DMS79 treated with DMSO at 0.1 percent for 48 hours (cell line): ENCODE results near the gene GPC3.
A peak's percentile ranks its signal among the peaks of the same experiment; 100 is the strongest.

Experiments
- DNase-seq: peaks from one replicate; lab custom pipeline; 2025; lab: John Stamatoyannopoulos, UW

The GPC3 gene

DNA sequence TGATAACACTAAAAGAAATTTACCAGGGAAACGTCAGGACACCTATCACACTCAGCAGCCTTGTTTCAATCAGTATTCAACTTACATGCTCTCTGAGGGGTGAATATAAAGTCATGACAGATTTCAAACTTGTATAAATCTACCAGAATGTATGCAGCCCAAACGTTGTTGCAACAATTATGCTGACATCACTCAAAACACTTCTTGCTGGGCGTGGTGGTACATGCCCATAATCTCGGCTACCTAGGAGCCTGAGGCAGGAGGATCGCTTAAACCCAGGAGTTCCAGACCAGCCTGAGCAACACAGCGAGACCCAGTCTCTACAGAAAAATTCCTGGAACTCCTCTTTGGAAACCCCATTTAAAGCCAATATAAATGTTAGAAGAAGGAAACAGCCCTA, 303.5 kb downstream of the GPC3 start:
- DNase-seq = no peak

DNA sequence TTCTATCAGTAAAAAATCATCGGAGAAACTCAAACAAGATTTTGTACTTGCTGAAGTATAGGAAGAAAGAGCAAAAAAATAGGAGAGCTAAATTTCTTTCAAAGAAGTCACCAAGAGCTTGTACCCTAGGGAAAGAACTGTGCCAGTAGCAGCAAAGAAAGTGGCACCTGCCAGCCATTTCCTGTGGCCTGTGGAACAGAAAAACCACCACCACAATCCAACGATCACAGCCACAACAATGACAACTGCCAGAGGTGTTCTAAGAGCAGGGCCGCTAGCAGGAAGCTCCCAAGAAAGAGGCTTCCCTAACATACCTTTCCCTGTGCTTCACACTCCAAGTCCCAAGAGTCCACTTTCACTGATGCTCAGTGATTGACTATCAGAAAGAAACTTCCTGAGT, 304.0 kb downstream of the GPC3 start:
- DNase-seq = no peak

DNA sequence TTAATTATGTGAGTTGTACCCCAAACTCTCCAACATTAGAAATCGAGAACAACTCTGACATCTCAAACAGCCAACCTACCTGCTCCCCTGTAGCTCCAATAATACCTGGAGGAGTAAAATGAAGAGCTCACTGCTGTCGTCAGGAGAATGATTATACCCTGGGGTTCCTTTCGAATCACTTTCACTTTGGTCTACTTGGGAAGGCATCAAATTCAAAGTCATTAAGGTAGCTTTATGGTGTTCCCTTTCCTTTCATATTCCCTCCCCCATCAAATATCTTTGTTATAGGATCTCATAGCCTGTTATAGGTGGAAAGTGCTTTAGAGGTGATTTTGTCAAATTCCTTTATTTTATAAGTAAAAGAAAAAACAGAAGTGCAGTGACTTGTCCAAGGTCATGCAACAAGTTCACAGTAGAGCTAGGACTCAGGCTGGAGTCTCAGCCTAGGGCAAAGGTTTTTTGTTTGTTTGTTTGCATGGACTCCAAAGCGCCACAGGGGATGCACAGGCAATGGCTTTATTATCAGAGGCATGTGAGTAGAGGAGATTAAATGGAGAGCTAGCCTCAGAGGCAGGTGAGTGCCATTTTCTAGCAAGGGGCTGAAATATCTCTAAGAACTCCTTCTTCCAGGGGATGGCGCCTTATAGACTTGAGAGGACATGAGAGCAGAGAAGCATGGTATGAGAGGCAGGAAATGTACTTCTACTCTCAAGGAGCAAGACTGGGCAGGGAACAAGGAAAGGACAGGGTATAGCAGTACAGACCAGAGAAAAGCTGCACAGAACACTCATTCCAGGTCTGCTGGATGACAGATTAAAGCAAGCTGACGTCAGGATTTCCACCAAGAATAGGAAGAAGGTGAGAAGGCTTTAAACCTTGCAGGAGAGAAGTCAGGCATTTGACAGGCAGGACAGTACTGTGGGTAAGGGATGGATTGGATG, 308.0 kb downstream of the GPC3 start:
- DNase-seq = no peak

DNA sequence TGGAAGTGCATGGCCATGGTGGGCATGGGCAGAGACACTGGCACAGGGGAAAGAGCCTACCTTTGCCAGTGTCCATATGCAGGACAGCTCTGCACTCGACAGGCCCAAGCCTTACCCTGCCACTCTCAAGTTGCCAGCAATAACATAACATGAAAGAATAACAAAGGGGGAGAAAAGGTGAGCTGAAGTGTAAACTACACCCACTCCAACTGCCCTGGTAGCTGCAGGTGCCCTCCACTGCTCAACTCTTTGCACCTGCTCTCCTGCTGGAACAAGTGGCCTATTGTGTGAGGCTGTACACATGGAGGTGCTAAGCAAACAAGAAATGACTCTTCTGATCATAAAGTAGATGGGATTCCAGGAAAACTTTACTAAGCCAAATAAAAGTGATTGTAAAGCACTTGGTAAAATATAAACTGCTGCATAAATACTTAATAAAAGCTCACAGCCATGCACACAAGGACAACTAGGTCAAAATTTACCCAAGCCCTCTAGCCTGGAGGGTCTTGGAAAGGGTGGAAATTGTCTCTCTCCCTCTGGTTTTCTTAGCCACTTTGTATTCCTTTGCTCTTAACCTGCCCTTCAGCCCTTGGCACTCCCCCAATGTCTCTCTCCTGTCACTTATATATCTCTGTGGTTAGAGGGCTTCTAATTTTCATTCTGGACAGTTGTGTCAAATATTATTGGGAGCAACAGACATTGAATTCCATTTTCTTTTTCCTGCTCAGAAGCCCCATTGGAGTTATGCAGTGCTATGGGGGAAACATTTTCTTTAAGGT, 308.9 kb downstream of the GPC3 start:
- DNase-seq = no peak

DNA sequence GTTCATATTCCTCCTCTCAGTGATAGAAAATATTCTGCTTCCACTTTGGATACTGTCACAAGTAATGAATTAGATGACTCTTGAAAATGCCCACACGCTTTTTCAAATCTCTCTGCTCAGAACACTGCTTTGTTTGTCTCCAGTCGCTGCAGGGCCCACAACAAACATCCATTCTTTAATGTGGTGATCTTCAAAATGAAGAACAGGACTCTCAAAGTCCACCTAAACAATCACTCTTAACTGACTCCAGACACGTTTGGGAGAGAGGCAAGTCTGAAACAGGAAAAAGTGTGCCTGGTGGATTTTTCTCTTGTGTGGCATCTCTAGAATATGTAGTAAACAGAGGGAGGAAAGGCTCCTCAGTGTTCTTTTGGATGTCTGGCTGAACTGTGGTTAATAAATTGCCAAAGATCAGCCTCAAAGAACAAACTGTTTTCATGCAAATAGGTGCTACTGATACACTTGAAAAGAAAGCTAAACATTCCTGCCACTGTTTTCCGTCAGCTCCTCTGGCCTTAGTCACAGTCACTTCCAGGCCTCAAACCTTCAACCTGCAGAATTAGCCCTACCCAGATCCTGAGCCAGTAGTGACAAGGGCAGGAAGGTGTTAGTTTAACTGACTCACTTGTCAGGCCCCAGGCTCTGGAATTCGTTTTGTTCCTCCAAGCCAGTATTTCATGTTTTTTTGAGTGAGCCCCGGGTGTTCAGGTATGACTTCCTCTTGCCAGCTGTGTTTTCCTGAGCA, 310.5 kb downstream of the GPC3 start:
- DNase-seq = no peak

- DNase-seq = peak; percentile 0
These were observed 315.0 kb downstream of the GPC3 start for GRCh38 chrX:133670383-133670782.

DNA sequence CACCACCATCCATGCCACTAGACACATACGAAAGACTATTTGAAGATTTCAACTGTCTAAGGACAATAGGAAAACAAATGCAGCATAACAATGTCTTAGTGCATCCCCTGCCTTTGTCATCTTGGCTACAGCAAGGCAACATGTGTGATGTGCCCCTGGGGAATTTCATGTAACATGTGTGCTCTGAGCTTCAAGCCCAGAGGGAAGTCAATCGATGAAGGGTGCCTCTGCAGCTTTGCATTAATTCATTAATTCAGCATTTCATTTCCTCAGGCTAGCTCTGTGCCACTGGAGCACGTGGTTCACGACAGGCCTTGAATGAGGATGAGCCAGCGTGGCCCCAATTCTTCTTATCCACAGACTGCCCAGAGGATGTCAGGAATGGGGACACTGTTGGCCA, 316.2 kb downstream of the GPC3 start:
- DNase-seq = no peak

GRCh38 chrX:133668225-133668931, 317.0 kb downstream of the GPC3 start:
- DNase-seq = no peak

DNA sequence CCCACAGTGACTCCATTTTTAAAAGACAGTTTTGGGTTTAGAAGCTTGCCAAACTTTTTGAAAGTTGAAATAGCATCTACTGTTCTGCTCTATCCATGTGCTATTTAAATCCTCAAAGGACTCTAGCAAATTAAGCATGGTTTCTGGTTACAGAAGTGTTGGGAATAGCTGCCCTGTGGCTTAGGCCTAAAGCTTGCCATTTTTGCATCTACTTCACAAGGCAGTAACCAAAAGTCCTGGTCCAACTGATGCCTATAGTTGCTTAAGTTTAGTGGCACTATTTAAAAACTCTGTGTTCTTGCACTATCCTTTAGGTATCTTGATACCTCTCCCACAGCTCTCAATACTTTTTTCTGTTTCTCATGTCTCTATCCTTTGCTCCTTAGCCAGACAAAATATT, 319.1 kb downstream of the GPC3 start:
- no peak for DNase-seq

DNA sequence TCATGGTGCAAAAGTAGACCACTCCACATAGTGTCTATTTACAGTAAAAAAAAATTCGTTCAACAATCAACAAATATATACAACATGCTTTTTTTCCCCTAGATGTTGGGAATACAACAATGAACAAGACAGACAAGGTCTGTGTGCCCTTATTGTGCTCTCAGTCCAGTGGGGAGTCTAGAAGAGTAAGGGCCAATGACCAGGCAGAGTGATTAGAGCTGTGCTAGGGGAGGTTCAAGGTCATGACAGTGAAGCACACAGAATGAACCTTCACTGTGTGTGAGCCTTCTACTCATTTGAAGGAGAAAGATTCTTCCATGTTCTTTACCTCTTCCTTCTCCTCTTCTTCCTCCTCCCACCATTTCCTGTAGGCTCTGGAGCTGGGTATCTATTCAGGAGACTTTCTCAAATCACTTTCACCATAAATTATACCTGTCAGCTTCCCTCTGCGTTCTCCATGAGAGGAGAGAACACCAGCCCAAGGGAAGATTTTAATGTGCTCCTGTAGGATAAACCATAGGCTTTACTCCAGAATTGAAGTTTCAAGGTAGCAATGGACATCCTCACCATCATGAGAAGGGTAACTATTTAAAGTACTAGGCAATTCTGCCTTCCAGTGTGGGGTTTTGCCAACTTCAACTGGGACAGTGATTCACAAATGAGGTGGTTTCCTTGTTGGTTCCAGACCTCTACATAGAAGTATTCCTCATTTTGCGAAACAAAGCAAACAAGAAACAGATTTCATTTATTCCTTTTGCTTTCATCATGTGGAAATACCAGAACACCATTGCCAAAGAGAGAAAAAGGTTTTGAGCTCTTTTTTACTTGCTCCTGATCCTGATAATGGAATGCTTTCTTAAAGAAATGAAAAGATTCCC, 323.2 kb downstream of the GPC3 start:
- no peak for DNase-seq

GRCh38 chrX:133660281-133660680, 325.1 kb downstream of the GPC3 start:
- DNase-seq = no peak

GRCh38 chrX:133658293-133658911, 327.0 kb downstream of the GPC3 start:
- no peak for DNase-seq

GRCh38 chrX:133655275-133656265, 329.8 kb downstream of the GPC3 start:
- no peak for DNase-seq

DNA sequence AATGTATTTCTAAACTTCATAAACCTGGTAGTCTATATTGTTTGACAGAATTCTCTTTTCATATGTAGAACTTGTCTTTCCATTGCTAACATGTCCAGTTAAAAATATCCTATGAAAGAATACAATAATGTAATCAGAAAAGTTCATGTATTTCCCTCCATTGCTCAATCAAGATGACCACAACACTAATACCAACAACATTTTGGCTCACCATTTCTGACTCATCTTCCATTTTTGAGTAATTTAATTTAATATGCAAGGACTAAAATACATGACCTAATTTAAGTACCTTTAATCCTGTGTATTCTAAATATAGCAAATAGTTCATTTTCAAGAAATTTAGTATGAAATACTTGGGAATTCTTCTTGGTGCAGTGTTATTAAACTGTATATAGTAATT, 330.6 kb downstream of the GPC3 start:
- no peak for DNase-seq

GRCh38 chrX:133653358-133653757, 332.0 kb downstream of the GPC3 start:
- DNase-seq = no peak

GRCh38 chrX:133652185-133652584, 333.2 kb downstream of the GPC3 start:
- no peak for DNase-seq

GRCh38 chrX:133650239-133650638, 335.2 kb downstream of the GPC3 start:
- no peak for DNase-seq

GRCh38 chrX:133649651-133650050, 335.7 kb downstream of the GPC3 start:
- DNase-seq = no peak

DNA sequence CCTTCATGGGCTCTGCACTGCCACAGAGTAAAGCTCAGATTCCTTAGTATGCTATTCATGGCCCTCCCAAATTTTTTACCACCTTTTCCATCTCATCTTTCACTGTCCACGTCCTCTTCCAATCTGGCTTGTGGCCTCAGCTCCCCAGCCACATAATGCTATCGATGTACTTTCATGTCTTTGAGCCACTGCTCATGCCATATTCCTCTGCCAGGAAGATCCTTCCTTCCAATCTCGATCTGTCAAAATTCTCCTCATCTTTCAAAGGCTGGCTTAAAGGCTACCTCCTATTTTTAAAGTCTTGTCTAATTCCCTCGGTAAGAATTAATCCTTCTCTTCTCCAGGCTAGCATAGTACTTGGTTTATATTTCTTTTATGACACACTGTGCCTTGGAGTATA, 336.8 kb downstream of the GPC3 start:
- no peak for DNase-seq
